ENCODE measurements around the gene GRM7. TPM values are rescaled to one million over a fixed set of nuclear protein-coding genes. Genes with fewer than 3 reads are reported as not detected.

Gene GRM7
- total RNA-seq, 4 donors from 2014 or later = not detected

DNA sequence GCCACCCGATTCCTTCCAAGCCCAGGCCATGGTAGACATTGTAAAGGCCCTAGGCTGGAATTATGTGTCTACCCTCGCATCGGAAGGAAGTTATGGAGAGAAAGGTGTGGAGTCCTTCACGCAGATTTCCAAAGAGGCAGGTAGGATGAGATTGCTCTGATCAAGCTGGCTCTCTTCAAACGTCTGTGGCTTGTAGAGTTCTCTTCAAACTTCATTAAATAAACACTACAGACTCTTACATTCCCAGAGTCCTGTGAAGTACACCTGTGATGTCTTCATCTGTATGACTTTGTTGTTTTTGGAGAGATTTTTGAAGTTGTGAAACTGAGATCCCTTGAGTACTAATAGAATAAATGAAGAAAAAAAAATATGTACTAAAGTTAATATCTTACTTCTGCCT is 285.6 kb downstream of the GRM7 start:
- no peak overlapping the region for H3K4me3 ChIP-seq
- no peak overlapping the region for H3K27ac ChIP-seq
- intact Hi-C loops (cut with DNase I; ENCODE audit: low total_unique reads) = no loop called here
- TF ChIP-seq, protein P1, sequence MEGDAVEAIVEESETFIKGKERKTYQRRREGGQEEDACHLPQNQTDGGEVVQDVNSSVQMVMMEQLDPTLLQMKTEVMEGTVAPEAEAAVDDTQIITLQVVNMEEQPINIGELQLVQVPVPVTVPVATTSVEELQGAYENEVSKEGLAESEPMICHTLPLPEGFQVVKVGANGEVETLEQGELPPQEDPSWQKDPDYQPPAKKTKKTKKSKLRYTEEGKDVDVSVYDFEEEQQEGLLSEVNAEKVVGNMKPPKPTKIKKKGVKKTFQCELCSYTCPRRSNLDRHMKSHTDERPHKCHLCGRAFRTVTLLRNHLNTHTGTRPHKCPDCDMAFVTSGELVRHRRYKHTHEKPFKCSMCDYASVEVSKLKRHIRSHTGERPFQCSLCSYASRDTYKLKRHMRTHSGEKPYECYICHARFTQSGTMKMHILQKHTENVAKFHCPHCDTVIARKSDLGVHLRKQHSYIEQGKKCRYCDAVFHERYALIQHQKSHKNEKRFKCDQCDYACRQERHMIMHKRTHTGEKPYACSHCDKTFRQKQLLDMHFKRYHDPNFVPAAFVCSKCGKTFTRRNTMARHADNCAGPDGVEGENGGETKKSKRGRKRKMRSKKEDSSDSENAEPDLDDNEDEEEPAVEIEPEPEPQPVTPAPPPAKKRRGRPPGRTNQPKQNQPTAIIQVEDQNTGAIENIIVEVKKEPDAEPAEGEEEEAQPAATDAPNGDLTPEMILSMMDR (IDR thresholded peaks at IDR 0.05 in 4 of 5, conservative IDR thresholded peaks at IDR 0.05 in 1 of 5) = no peak
- TF ChIP-seq POLR2A (IDR thresholded peaks at IDR 0.05) = no peak
- H3K27me3 ChIP-seq = no peaks in the 10 kb centered on the region
- ATAC-seq (no peak), DNase-seq (no peak)
- in situ Hi-C loops (cut with MboI; ENCODE audit: low sequenced_read_pairs in 4 of 4) = no loop called here
- H3K9me3 ChIP-seq = no peaks in the 10 kb centered on the region
- no peaks in the 10 kb centered on the region for H3K36me3 ChIP-seq
- H3K4me1 ChIP-seq = no peaks in the 10 kb centered on the region

DNA sequence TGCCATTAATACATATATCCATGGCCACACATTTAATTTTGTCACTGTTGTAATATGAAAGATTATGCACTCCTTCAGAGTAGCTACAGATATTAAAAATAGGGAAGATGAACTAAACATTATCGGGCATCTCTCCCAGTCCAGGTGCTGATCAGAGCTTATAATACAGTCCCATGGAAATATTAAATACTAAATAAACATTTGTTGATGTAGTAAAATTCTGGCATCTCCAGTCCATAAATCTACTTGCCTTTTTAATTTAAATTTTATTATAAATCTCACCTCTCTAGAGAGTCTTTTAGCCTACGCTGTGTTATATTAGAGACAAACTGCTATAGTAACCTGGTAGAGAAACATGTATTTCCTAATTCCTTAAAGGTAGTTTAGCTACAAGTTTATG is 297.6 kb downstream of the GRM7 start:
- intact Hi-C loops (cut with DNase I; ENCODE audit: low total_unique reads) = no loop called here
- Histone ChIP-seq H3K27me3 (no peaks in the 10 kb centered on the region), H3K4me1 (no peaks in the 10 kb centered on the region), H3K36me3 (no peaks in the 10 kb centered on the region), H3K4me3 (no peak overlapping the region), H3K9me3 (no peaks in the 10 kb centered on the region), H3K27ac (no peak overlapping the region)
- in situ Hi-C loops (cut with MboI; ENCODE audit: low sequenced_read_pairs in 4 of 4) = no loop called here
- ATAC-seq (no peak), DNase-seq (no peak)
- TF ChIP-seq, protein P1 (IDR thresholded peaks at IDR 0.05 in 4 of 5, conservative IDR thresholded peaks at IDR 0.05 in 1 of 5) = no peak
- TF ChIP-seq POLR2A (IDR thresholded peaks at IDR 0.05) = no peak

DNA sequence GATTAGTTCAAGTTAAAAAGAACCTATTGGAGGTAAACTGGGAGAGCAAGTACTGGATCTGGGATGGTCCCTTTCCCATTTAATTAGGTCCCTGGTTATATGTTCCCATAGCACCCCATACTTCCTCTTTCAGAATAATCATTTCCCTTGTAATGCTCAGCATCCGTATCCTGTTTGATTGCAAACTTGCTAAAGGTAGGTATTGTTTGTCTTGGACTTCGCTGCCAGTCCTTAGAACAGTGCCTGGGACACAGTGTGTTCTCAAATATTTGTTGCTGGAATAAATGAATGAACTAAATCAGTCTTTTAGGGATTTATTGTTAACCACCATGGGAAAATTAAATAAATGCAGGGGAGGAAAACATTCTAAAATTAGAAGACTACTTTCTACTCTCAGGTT is 299.8 kb downstream of the GRM7 start:
- ATAC-seq = no peak
- Histone ChIP-seq H3K27me3 (no peaks in the 10 kb centered on the region), H3K27ac (no peak overlapping the region), H3K36me3 (no peaks in the 10 kb centered on the region), H3K4me1 (no peaks in the 10 kb centered on the region), H3K9me3 (no peaks in the 10 kb centered on the region), H3K4me3 (no peak overlapping the region)
- intact Hi-C loops (cut with DNase I; ENCODE audit: low total_unique reads) (no loop called here), in situ Hi-C loops (cut with MboI; ENCODE audit: low sequenced_read_pairs in 4 of 4) (no loop called here)
- DNase-seq = no peak
- TF ChIP-seq POLR2A (IDR thresholded peaks at IDR 0.05) = no peak
- TF ChIP-seq, protein P1 (IDR thresholded peaks at IDR 0.05 in 4 of 5, conservative IDR thresholded peaks at IDR 0.05 in 1 of 5) = no peak

DNA sequence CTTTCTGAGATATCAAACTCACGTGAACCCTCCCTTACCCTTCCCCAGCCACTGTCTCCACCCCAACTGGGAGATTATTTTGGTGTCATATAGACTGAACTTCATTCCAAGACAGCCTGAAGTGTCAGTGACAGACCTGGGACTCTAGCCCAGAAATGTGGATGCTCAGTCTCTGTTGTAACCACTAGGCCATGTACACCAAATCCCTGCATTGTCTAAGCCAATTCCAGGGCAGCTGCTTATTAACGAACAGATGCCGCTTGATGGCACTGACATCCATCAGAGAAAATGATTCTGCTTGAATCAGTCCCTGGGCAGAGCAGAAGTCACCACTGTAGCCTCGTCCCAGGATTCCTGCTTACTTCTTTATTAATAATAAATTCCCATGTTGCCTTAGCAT is 305.5 kb downstream of the GRM7 start:
- ATAC-seq = no peak
- Histone ChIP-seq H3K27me3 (no peaks in the 10 kb centered on the region), H3K4me1 (no peaks in the 10 kb centered on the region), H3K36me3 (no peaks in the 10 kb centered on the region), H3K27ac (no peak overlapping the region), H3K9me3 (no peaks in the 10 kb centered on the region), H3K4me3 (no peak overlapping the region)
- no peak for DNase-seq
- intact Hi-C loops (cut with DNase I; ENCODE audit: low total_unique reads) = no loop called here
- no peak for TF ChIP-seq POLR2A (IDR thresholded peaks at IDR 0.05)
- TF ChIP-seq, protein P1 (IDR thresholded peaks at IDR 0.05 in 4 of 5, conservative IDR thresholded peaks at IDR 0.05 in 1 of 5) = no peak
- in situ Hi-C loops (cut with MboI; ENCODE audit: low sequenced_read_pairs in 4 of 4) = no loop called here

DNA sequence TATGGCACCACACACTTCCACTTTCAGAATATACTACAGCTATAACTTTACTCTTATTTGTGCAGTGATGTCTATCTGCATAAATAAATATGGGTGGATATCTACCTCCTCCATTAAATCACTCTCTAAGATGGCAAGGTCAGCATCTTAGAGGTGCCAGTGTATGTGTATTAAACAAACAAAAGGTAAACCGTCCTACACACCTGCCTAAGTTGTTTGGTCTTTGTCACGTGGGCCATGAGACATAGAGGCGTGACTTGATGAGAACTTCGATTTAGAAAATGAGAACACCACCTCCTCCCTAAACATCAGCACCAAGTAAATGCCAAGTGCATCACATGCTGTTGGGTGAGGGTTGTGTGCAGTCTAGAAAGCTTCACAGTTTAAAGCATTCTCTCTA is 310.6 kb downstream of the GRM7 start:
- in situ Hi-C loops (cut with MboI; ENCODE audit: low sequenced_read_pairs in 4 of 4) = no loop called here
- no peaks in the 10 kb centered on the region for H3K36me3 ChIP-seq

More for the DNA sequence above, 310.6 kb downstream of the GRM7 start:
- intact Hi-C loops (cut with DNase I; ENCODE audit: low total_unique reads) = no loop called here
- no peak overlapping the region for H3K4me3 ChIP-seq
- no peaks in the 10 kb centered on the region for H3K9me3 ChIP-seq
- DNase-seq = no peak
- no peaks in the 10 kb centered on the region for H3K27me3 ChIP-seq
- TF ChIP-seq POLR2A (IDR thresholded peaks at IDR 0.05) = no peak
- TF ChIP-seq, protein P1 (IDR thresholded peaks at IDR 0.05 in 4 of 5, conservative IDR thresholded peaks at IDR 0.05 in 1 of 5) = no peak
- H3K27ac ChIP-seq = no peak overlapping the region
- no peak for ATAC-seq
- H3K4me1 ChIP-seq = no peaks in the 10 kb centered on the region

All from gastrocnemius medialis (tissue), 4 donors.